ENCODE measurements around the gene STN1.

DNA sequence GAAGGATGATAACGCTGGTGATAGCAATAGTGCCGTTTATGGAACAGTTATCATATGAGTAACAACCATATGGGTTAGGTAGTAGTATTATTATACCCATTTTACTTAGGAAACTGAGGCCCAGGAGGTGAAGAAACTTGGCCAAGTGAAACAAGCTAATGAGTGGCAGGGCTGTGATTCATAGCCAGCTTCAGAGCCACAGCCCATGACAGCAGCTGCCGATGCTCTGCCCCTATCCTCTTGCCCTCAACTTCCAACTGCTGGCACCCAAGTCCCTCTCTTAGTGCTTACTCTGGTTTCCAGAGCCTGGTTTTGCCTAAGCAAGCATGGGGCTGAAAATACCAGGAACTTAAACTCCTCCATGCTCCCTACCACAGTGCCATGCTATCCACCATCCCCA is 74.9 kb downstream of the STN1 start:
- TF ChIP-seq EZH2 (IDR thresholded peaks at IDR 0.05) (no peak), POLR2AphosphoS5 (IDR thresholded peaks at IDR 0.05; ENCODE audit: borderline replicate concordance, low read depth, low read length) (no peak)
